Sigmoid colon (tissue), 7 donors: ENCODE data around the gene ZNF410. TPM values are rescaled to one million over a fixed set of nuclear protein-coding genes. Genes with fewer than 3 reads are reported as not detected.
"Not testable (repeated sequence)": the region's sequence is repeated elsewhere in the genome, so short reads cannot be mapped to it uniquely, and the experiment has no call there.

ENCODE experiments used
- DNase-seq: peaks from one replicate; pipeline ENCODE4 v3.0.0-alpha.2; 2019
- H3K27ac ChIP-seq, 4 donors: fragments of 200-600 bp; sonication (generic); one replicate each; pipeline ENCODE4 v1.5.1; 2016 to 2019; ENCODE audit warnings: mild to moderate bottlenecking in 1 of 4
- H3K27me3 ChIP-seq, 3 donors: fragments of 200-600 bp; sonication (generic); one replicate each; pipeline ENCODE4 v1.5.1; 2019; ENCODE audit warnings: mild to moderate bottlenecking in 1 of 3
- H3K36me3 ChIP-seq, 4 donors: fragments of 200-600 bp; sonication (generic); one replicate each; pipeline ENCODE4 v1.5.1; 2016 to 2019
- H3K4me1 ChIP-seq, 4 donors: fragments of 200-600 bp; sonication (generic); one replicate each; pipeline ENCODE4 v1.5.1; 2017 to 2019
- H3K4me3 ChIP-seq, 4 donors: fragments of 200-600 bp; sonication (generic); one replicate each; pipeline ENCODE4 v1.5.1; 2017 to 2019; ENCODE audit warnings: mild to moderate bottlenecking in 2 of 4, moderate library complexity in 1 of 4
- H3K9me3 ChIP-seq, 4 donors: fragments of 200-600 bp in 3 of 4; sonication (generic) in 3 of 4; one replicate each; pipeline versions ENCODE4 v1.5.1 to v1.6.1; 2013 to 2019
- CTCF ChIP-seq, 4 experiments: fragments of 450-650 bp in 3 of 4; fragments of 200-600 bp in 1 of 4; IDR thresholded peaks; one replicate each; pipeline ENCODE4 v1.5.1; 2016 to 2019; ENCODE audit warnings: antibody characterized with exemption in 4 of 4, mild to moderate bottlenecking in 3 of 4, moderate library complexity in 2 of 4
- EP300 ChIP-seq, 4 donors: sonication (generic); formaldehyde crosslinking; IDR thresholded peaks; one replicate each; pipeline ENCODE4 v1.6.1; 2017; ENCODE audit warnings: antibody characterized with exemption in 4 of 4
- POLR2A ChIP-seq, 2 donors: fragments of 450-650 bp; IDR thresholded peaks; one replicate each; pipeline ENCODE4 v1.6.1; 2016; ENCODE audit warnings: antibody characterized with exemption in 2 of 2, mild to moderate bottlenecking in 2 of 2, moderate library complexity in 2 of 2
- POLR2AphosphoS5 ChIP-seq, 4 donors: sonication (generic); formaldehyde crosslinking; IDR thresholded peaks; one replicate each; pipeline ENCODE4 v1.6.1; 2017; ENCODE audit warnings: antibody characterized with exemption in 4 of 4
- WGBS, 2 donors: extraction: QIAGEN DNeasy Blood & Tissue Kit; methylation state at CpG; one replicate each; pipeline ENCODE4 v1.1.7; 2013; 5-methylcytosine and 5-hydroxymethylcytosine counted together
- intact Hi-C: fragments of 100-400 bp; cut with DNase I; formaldehyde crosslinking; loops from one replicate; pipeline ENCODE4 v1.15.1; 2023
- polyA plus RNA-seq, 3 donors: library from polyadenylated mRNA; stranded (reverse); fragments of 200-250 nt; gene quantifications; one replicate each; pipeline ENCODE4 v1.2.3, GENCODE V29; 2013
- total RNA-seq, 4 donors: library from RNA; depleted of rRNA; stranded (reverse); fragments of >200 nt; gene quantifications; one replicate each; pipeline ENCODE4 v1.1.0, GENCODE V29; 2016
- donor health status: healthy with polysubstance abuse.
- donor health status: Bipolar disorder and iron deficiency.
- donor health status: healthy.

ZNF410 gene
- total and polyA plus RNA-seq, 7 donors: 33.3 to 67.8 (median 45.1) TPM

DNA sequence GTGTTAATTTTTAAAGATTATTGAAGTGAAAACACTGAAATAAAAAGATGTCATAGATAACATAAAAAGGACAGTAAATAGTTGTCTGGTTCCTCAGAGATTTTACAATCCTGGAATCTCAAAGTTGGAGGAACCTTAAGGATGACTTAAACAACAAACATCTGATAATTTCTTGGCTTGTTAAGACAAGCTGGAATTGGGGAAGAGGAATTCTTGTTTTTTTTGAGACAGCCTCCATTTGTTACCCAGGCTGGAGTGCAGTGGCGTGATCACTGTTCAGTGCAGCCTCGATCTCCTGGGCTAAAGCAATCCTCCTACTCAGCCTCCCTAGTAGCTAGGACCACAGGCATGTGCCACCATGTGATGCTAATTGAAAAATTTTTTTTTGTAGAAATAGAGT, 2.3 kb downstream of the ZNF410 start:
- H3K9me3 ChIP-seq: no peaks in the 10 kb centered on the region
- no peak for DNase-seq
- TF ChIP-seq EP300 (IDR thresholded peaks at IDR 0.05) (no peak), CTCF (IDR thresholded peaks at IDR 0.05) (no peak), POLR2A (IDR thresholded peaks at IDR 0.05) (no peak), POLR2AphosphoS5 (IDR thresholded peaks at IDR 0.05) (no peak)
- H3K27ac ChIP-seq: peak overlapping the region in 2 of 4 donors; percentile 6 to 94
- no peaks in the 10 kb centered on the region for H3K27me3 ChIP-seq
- no peak overlapping the region for H3K4me3 ChIP-seq
- intact Hi-C loops: loop anchor here (5.0 to 10.0 kb wide), 3 partner anchors 63 to 177 kb away; partner anchors contain the start of genes BBOF1, COQ6, ENTPD5 and FAM161B
- 93 to 95% methylated on average over 2 of the region's 2 CpGs for WGBS, 2 donors
- peaks cover 0 to 20% (median 2%) of the 10 kb centered on the region in 4 donors for H3K36me3 ChIP-seq
- H3K4me1 ChIP-seq: peaks cover 0 to 33% (median 25%) of the 10 kb centered on the region in 4 donors

DNA sequence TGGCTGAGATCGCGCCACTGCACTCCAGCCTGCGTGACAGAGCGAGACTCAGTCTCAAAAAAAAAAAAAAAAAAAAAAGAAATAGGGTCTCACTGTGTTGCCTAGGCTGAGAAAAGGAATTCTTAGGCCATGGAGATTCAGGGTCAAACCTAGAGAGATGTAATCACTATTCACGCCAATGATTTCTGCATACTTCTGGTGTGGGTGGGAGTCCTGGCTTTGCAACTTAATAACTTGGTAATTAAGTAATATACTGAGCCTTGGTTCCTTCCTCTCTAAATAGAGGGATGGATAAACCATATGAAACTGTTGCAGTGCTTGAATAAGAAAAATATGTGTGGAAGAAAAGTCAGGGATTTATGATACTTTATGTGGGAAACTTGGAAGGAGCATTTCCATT, 2.7 kb downstream of the ZNF410 start:
- TF ChIP-seq EP300 (IDR thresholded peaks at IDR 0.05): no peak
- no peak for TF ChIP-seq POLR2AphosphoS5 (IDR thresholded peaks at IDR 0.05)
- TF ChIP-seq CTCF (IDR thresholded peaks at IDR 0.05): no peak
- TF ChIP-seq POLR2A (IDR thresholded peaks at IDR 0.05): no peak
- no peak for DNase-seq
- Histone ChIP-seq H3K27me3 (no peaks in the 10 kb centered on the region), H3K4me3 (no peak overlapping the region), H3K4me1 (peaks cover 0 to 33% (median 25%) of the 10 kb centered on the region in 4 donors), H3K9me3 (no peaks in the 10 kb centered on the region), H3K36me3 (peaks cover 0 to 24% (median 5%) of the 10 kb centered on the region in 4 donors), H3K27ac (no peak overlapping the region)
- intact Hi-C loops: loop anchor here (5.0 to 10.0 kb wide), 3 partner anchors 63 to 177 kb away; partner anchors contain the start of genes BBOF1, COQ6, ENTPD5 and FAM161B
- WGBS, 2 donors: 84 to 85% methylated on average over 5 of the region's 5 CpGs

- H3K27ac ChIP-seq, H3K9me3 ChIP-seq, DNase-seq, intact Hi-C loops, H3K4me3 ChIP-seq, H3K4me1 ChIP-seq, H3K27me3 ChIP-seq: not testable (repeated sequence)
- H3K36me3 ChIP-seq: peaks cover 5 to 71% (median 45%) of the 10 kb centered on the region in 4 donors
- WGBS, 2 donors: 96 to 97% methylated on average over 6 of the region's 6 CpGs
These were observed 7.6 kb downstream of the ZNF410 start for GRCh38 chr14:73894180-73894687.

DNA sequence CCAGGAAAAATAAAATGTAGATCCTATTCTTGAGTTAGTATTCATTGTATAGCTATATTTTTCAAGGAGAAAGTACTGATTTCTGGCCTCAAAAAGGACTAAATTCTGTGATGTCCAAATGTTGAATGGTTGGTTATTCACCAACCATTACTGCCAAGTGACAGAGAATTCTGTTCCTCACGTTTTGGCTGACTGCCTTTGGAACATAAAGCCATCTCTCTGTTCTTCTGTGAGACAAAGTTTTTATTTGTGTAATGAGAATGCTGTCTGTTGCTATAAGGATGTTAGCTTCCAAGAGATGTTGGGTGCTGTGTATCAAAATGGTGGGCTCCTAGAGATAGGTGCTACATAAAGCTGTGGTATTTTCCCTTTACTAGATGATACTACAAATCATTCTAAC, 9.3 kb downstream of the ZNF410 start:
- 59 to 88% methylated on average over 1 of the region's 1 CpG for WGBS, 2 donors
- no peaks in the 10 kb centered on the region for H3K9me3 ChIP-seq
- intact Hi-C loops: no loop called here
- H3K36me3 ChIP-seq: peaks cover 5 to 88% (median 53%) of the 10 kb centered on the region in 4 donors
- no peak overlapping the region for H3K4me3 ChIP-seq
- DNase-seq: no peak
- no peaks in the 10 kb centered on the region for H3K27me3 ChIP-seq
- no peak overlapping the region for H3K27ac ChIP-seq
- H3K4me1 ChIP-seq: no peaks in the 10 kb centered on the region
- TF ChIP-seq EP300 (IDR thresholded peaks at IDR 0.05): no peak
- TF ChIP-seq POLR2AphosphoS5 (IDR thresholded peaks at IDR 0.05): no peak
- no peak for TF ChIP-seq POLR2A (IDR thresholded peaks at IDR 0.05)
- no peak for TF ChIP-seq CTCF (IDR thresholded peaks at IDR 0.05)

DNA sequence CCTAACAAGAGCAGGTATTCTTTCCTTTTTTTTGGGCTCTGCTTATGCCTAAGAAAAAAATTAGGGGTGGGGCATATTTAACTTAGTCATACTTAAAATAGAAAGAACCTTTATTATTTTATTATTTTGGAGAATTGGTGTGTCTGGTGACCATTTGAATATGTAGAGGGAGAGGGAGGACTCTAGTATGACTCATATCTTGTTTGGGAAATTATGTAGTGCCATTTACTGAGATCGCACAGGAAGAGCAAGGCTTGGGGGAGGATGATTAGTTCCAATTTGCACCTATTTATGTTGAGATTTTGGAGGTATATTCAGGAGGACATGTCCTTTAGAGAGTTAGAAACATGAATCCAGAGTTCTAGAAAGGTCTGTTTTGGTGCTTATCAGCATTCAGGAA, 9.9 kb downstream of the ZNF410 start:
- TF ChIP-seq EP300 (IDR thresholded peaks at IDR 0.05) (no peak), POLR2AphosphoS5 (IDR thresholded peaks at IDR 0.05) (no peak), POLR2A (IDR thresholded peaks at IDR 0.05) (no peak), CTCF (IDR thresholded peaks at IDR 0.05) (no peak)
- peaks cover 5 to 94% (median 55%) of the 10 kb centered on the region in 4 donors for H3K36me3 ChIP-seq
- no peaks in the 10 kb centered on the region for H3K4me1 ChIP-seq
- WGBS, 2 donors: 80 to 81% methylated on average over 1 of the region's 1 CpG
- no peak overlapping the region for H3K4me3 ChIP-seq
- H3K27me3 ChIP-seq: no peaks in the 10 kb centered on the region
- H3K9me3 ChIP-seq: no peaks in the 10 kb centered on the region
- intact Hi-C loops: no loop called here
- no peak for DNase-seq
- H3K27ac ChIP-seq: no peak overlapping the region
